Measurements from ENCODE around the gene SREK1.

DNA sequence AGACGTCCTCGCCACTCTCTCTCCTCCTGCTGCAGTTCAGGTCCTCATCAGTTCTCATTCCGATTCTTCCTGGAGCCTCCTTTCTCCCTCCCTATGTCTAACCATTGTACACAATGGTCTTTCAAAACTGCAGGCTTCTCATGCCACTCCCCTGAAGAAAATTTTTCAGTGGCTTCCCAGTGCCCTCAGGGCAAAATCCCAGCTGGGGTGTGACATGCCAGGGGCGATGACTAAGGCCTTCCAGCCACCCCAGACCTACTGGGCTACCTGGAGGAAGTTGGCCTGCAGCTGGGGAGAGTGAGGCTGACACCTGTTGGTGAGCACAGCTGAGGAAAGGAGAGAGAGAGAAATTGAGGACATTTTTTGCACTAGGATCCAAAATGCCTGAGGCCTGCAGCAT, 65.2 kb downstream of the SREK1 start:
- TF ChIP-seq, protein P1, sequence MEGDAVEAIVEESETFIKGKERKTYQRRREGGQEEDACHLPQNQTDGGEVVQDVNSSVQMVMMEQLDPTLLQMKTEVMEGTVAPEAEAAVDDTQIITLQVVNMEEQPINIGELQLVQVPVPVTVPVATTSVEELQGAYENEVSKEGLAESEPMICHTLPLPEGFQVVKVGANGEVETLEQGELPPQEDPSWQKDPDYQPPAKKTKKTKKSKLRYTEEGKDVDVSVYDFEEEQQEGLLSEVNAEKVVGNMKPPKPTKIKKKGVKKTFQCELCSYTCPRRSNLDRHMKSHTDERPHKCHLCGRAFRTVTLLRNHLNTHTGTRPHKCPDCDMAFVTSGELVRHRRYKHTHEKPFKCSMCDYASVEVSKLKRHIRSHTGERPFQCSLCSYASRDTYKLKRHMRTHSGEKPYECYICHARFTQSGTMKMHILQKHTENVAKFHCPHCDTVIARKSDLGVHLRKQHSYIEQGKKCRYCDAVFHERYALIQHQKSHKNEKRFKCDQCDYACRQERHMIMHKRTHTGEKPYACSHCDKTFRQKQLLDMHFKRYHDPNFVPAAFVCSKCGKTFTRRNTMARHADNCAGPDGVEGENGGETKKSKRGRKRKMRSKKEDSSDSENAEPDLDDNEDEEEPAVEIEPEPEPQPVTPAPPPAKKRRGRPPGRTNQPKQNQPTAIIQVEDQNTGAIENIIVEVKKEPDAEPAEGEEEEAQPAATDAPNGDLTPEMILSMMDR (IDR thresholded peaks at IDR 0.05; ENCODE audit: insufficient read depth, low read length, poor library complexity, severe bottlenecking): no peak
- no peak for TF ChIP-seq EZH2phosphoT487 (conservative IDR thresholded peaks at IDR 0.05; ENCODE audit: low read length)
